ENCODE measurements around the gene VAPA.
"Not testable (repeated sequence)": the region's sequence is repeated elsewhere in the genome, so short reads cannot be mapped to it uniquely, and the experiment has no call there.

The VAPA gene

GRCh38 chr18:9886005-9886348, 27.8 kb upstream of the VAPA start:
- DNase-seq (ENCODE audit: low spot score): no peak

DNA sequence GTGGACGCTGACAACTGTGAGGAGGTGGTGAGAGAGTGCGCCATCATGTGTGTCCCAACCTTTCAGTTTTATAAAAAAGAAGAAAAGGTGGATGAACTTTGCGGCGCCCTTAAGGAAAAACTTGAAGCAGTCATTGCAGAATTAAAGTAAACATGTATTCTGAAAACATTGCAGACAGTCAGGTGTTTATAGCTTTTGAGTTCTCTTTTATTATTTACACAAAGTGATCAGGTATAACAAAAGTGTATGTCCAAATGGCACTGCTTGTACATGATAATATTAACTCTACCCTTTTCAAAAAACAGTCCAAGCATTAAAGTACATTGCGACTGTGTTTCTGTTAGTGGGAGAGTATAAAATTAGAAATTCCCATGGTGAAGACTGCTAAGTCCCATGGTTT, 25.8 kb upstream of the VAPA start:
- DNase-seq (ENCODE audit: low spot score): no peak

DNA sequence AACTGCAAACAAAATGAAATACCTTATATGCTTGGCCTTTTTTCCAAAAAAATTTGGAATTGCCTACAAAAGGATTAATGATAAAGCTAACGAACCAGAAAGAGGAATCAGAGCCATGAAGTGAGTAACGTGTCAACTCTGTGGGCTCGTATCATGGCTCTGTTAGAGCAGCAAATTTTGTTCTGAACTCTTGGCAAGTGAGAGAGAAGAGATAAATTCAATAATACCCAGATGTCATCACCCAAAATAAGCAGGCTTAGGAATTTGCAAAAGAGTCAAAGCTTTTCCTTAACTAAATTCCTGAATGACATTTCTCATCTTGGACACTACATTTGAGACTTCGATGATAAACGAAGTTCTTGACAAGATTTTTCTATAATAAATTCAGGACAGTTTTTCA, 23.6 kb upstream of the VAPA start:
- no peak for DNase-seq (ENCODE audit: low spot score)

DNA sequence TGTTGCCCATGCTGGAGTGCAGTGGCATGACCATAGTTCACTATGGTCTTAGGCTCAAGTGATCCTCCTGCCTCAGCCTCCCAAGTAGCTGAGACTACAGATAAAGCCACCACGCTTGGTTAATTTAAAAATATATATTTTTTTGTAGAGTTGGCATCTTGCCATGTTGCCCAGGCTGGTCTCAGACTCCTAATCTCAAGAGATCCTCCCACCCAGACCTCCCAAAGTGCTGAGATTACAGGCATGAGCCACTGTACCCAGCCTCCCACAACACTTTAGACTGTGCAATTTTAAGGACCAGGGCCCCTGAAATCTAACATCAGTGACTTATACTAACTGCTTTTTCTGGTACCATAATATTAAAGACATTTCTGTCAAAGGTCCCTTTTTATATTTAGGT, 22.9 kb upstream of the VAPA start:
- DNase-seq (ENCODE audit: low spot score): no peak

DNA sequence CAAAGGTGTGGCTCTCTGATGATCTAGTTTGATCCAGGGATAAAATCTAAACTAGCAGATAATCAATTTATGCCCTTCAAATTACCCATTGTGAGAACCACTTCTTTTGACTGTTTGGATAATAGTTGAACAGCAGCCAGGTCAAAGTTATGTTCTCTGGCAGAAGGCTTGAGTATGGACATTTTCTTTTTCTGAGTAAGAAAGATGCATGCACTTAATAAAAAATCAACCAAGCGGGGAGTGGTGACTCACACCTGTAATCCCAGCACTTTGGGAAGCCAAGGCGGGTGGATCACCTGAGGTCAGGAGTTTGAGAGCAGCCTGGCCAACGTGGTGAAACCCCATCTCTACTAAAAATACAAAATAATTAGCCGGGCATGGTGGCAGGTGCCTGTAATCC, 22.3 kb upstream of the VAPA start:
- not testable (repeated sequence) for DNase-seq (ENCODE audit: low spot score)

DNA sequence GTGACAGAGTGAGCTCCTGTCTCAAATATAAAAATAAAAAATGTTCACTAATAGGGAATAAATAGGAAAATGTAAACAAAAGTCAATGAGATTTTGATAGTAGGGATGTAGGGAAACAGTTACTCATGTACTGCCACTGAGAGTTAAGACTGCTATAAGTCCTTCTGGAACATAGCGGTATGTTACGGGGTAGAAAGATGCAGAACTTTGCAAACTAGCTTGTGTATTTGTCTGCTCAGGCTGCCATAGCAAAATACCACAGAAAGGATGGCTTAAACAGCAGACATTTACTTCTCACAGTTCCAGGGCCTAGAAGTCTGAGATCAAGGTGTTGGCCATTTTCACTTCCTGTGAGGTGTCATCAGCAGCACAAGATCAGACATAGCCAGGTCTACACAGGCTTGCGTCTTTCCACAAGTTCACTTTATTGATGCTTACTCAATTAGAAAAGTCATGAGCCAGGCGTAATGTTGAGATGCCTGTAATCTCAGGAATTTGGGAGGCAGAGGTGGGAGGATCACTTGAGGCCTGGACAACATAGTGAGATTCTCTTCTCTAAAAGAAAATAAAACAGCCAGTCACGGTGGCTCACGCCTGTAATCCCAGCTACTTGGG, 19.3 kb upstream of the VAPA start:
- DNase-seq (ENCODE audit: low spot score): no peak

DNA sequence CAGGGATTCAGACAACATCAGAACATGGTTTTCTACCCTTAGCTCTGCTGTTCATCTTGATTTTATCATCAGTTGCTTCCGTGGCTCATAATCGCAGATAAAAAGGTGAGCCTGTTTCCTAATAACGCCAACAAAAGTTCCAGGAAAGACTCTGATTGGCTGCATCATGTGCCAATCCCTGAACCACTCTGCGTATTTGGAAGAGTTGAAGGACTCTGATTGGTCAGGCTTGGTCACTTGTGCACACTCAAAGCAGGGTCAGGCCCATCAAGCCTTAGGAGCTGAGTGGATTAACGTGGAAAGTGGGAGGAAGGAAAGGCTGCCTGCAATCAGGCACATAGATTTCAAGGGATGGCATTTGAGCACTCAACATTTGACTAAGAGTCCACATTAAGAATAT, 16.7 kb upstream of the VAPA start:
- DNase-seq (ENCODE audit: low spot score): no peak

DNA sequence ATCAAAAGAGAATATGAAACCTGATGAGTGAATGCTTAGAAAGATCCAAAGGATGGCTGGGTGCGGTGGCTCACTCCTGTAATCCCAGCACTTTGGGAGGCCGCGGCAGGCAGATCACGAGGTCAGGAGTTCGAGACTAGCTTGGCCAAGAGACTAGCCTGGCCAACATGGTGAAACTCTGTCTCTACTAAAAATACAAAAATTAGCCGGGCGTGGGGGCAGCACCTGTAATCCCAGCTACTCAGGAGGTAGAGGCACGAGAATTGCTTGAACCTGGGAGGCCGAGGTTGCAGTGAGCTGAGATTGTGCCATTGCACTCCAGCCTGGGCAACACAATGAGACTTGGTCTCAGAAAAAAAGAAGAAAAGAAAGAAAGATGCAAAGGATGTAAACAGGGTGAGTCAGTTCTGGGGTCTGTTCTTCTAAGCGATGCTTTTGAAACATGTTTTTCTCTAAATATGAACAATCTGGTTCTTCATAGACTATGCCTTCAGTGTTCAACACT, 16.0 kb upstream of the VAPA start:
- DNase-seq (ENCODE audit: low spot score): not testable (repeated sequence)

- DNase-seq (ENCODE audit: low spot score): no peak
These were observed 14.8 kb upstream of the VAPA start for GRCh38 chr18:9898792-9899549.

GRCh38 chr18:9899550-9899930, 14.3 kb upstream of the VAPA start:
- not testable (repeated sequence) for DNase-seq (ENCODE audit: low spot score)

DNA sequence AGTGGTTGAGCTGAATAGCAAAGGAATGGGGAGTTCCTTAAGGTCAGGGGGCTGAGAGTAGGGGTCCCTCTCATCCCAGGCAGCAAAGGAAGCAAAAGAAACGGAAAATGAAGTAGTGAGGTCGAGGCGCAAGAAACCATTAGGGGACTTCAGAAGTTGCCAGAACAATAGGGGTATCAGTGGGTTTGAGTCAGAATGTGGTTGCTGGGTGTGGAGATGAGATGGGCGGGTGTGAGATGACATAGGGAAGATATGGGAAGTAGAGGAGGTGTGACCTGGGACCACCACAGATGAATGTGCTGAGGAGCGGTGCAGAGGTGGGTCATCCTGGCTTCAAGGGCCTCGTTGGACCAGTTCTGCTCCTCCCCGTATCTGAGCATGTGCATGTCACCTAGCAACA, 13.1 kb upstream of the VAPA start:
- DNase-seq (ENCODE audit: low spot score): no peak

DNA sequence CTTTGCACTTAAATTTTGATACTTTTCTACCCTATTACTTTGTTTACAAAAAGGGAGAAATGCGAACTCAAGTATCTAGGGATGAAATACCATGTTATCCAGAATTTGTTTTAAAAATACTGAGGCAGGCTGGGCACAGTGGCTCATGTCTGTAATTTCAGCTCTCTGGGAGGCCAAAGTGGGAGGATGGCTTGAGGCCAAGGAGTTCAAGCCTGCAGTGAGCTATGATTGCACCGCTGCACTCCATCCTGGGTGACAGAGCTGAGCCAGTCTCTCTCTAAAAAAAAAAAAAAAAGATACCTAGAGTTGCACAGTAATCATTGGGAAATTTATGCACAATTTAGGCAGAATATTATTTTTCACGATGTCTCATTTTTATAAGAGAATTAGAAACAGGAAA, 12.4 kb upstream of the VAPA start:
- DNase-seq (ENCODE audit: low spot score): no peak

DNA sequence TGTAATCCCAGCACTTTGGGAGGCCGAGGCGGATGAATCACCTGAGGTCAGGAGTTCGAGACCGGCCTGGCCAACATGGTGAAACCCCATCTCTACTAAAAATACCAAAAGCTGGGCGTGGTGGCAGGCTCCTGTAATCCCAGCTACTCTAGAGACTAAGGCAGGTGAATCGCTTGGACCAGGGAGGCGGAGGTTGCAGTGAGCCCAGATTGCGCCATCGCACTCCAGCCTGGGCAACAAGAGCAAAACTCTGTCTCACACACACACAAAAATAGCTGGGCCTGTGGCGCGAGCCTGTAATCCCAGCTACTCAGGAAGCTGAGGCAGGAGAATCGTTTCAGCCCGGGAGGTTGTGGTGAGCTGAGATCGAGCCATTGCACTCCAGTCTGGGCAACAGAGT, 11.6 kb upstream of the VAPA start:
- DNase-seq (ENCODE audit: low spot score): not testable (repeated sequence)

DNA sequence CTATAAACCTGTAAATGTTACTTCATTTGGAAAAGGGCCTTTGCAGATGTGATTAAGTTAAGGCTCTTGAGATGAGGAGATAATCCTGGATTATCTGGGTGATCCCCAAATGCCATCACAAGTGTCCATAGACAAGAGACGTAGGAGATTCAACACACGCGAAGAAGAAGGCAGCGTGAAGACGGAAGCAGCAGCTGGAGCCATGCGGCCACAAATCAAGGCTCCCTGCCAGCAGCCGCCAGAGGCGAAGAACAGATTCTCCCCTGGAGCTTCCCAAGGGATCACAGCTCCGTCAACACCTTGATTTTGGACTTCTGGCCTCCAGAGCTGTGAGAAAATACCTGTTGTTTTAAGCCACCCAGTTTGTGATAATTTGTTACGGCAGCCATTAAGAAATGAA, 11.0 kb upstream of the VAPA start:
- DNase-seq (ENCODE audit: low spot score): no peak

DNA sequence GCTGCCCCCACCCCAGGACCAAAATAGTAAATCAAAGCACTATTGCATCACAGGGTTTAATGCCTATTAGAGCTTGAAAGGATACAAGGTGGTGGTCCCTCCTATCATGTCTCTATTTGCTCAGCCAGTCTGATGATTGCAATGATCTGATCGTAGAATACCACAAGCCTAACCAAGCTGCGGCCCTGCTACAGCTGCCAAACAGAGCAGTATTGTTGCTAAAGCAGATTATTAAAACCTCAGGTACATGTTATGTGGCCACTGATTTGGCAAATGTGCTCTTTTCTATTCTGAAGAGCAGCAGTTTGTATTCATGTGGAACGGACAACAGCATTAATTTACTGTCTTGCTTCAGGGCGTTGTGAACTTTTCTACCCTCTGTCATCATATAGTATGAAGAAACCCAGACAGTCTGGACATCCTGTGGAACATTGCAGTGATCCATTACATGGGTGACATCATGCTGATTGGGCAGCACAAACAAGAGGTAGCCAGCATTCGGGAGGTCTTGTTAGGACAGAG, 8.4 kb upstream of the VAPA start:
- no peak for DNase-seq (ENCODE audit: low spot score)

DNA sequence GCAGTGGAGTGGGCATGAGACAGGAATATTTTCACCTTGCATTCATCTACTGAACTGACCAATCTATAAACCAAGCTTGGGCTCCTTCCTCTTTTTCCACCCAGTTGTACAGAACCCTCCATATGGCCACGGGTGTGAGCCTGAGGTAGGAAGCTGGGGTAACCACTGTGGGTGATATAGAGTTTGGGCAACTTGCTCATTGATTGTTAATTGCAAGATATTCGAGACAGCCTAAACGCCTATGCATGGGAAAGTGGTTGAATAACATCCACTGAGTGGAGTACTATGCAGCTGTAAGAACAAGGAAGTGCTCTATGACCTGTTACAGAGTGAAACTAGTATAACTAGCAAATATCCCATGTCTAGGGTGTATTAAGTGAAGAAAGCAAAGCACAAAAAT, 7.3 kb upstream of the VAPA start:
- DNase-seq (ENCODE audit: low spot score): no peak

DNA sequence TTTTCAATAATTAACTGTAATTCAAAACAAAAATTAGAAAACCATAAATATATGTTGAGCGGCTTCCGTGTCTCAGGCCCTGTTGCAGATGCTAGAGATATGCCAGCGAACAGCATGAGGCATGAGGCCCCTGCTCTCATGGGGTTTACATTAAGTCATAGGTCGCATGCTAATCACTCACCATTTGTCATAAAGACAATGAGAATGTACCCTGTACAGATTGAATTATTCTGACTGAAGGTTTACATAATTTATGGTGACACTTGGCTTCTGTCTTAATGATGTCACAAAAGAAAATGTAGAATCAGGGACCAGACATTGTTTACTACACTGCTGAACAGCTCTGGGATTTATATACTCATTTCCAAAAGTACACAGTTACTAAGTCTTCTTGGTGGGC, 5.9 kb upstream of the VAPA start:
- DNase-seq (ENCODE audit: low spot score): no peak

DNA sequence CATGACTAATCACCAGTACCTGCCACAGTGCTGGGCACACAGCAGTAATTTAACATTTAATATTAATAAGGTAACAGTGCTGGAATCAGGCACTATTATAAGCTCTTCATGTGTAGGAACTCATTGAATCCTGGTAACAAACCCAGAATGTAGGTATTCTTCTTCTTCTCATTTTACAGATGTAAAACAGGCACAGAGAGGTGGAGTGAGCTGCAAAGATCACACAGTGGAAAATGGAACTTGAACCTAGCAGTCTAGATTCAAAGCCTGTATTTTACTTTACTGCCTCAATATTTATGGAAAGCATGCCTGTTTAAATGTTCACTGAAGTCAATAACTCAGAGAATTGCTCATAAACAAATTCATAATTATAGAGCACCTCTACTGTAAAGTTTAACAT, 3.7 kb upstream of the VAPA start:
- no peak for DNase-seq (ENCODE audit: low spot score)

GRCh38 chr18:9910661-9911060, 3.2 kb upstream of the VAPA start:
- no peak for DNase-seq (ENCODE audit: low spot score)

- DNase-seq (ENCODE audit: low spot score): no peak
These were observed 2.6 kb upstream of the VAPA start for GRCh38 chr18:9911226-9911625.

- not testable (repeated sequence) for DNase-seq (ENCODE audit: low spot score)
These were observed 1.5 kb upstream of the VAPA start for GRCh38 chr18:9912285-9912684.

GRCh38 chr18:9913151-9913525, 678 bp upstream of the VAPA start:
- DNase-seq (ENCODE audit: low spot score): no peak

DNA sequence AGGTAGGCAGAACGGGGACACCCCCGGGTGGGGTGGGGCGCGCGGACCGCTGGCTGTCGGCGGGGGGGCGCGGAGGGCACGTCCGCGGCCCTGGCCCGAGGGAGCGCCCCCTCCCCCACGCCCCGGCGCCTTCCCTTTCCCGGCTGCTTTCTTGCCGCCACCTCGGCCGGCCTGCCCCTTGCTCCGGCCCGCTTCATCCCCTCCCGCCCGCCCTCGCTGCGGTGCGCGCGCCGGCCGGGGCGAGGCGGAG, 443 bp downstream of the VAPA start:
- DNase-seq (ENCODE audit: low spot score): no peak

All from globus pallidus (tissue), 1 donor.